Measurements from ENCODE around the gene H3-3A.

H3-3A gene

GRCh38 chr1:226038661-226039060 is 23.9 kb upstream of the H3-3A start:
- TF ChIP-seq REST (IDR thresholded peaks at IDR 0.05; ENCODE audit: insufficient read depth in 1 of 2, low read depth in 2 of 2, low read length in 2 of 2) (no peak), SIN3A (IDR thresholded peaks at IDR 0.05; ENCODE audit: borderline replicate concordance, insufficient read depth, low read length) (no peak), TAF1 (IDR thresholded peaks at IDR 0.05; ENCODE audit: borderline replicate concordance, insufficient read depth, low read length) (no peak), FOXP2 (optimal IDR thresholded peaks at IDR 0.05; ENCODE audit: borderline replicate concordance, extremely low read depth, extremely low read length, insufficient read depth) (no peak), POLR2AphosphoS5 (IDR thresholded peaks at IDR 0.05; ENCODE audit: low read depth, low read length) (no peak)

GRCh38 chr1:226041419-226041818 is 21.1 kb upstream of the H3-3A start:
- TF ChIP-seq TAF1 (IDR thresholded peaks at IDR 0.05; ENCODE audit: borderline replicate concordance, insufficient read depth, low read length) (no peak), SIN3A (IDR thresholded peaks at IDR 0.05; ENCODE audit: borderline replicate concordance, insufficient read depth, low read length) (no peak), REST (IDR thresholded peaks at IDR 0.05; ENCODE audit: insufficient read depth in 1 of 2, low read depth in 2 of 2, low read length in 2 of 2) (no peak), POLR2AphosphoS5 (IDR thresholded peaks at IDR 0.05; ENCODE audit: low read depth, low read length) (no peak), FOXP2 (optimal IDR thresholded peaks at IDR 0.05; ENCODE audit: borderline replicate concordance, extremely low read depth, extremely low read length, insufficient read depth) (no peak)

- TF ChIP-seq REST (IDR thresholded peaks at IDR 0.05; ENCODE audit: insufficient read depth in 1 of 2, low read depth in 2 of 2, low read length in 2 of 2) (no peak), TAF1 (IDR thresholded peaks at IDR 0.05; ENCODE audit: borderline replicate concordance, insufficient read depth, low read length) (no peak), POLR2AphosphoS5 (IDR thresholded peaks at IDR 0.05; ENCODE audit: low read depth, low read length) (no peak), SIN3A (IDR thresholded peaks at IDR 0.05; ENCODE audit: borderline replicate concordance, insufficient read depth, low read length) (no peak), FOXP2 (optimal IDR thresholded peaks at IDR 0.05; ENCODE audit: borderline replicate concordance, extremely low read depth, extremely low read length, insufficient read depth) (no peak)
These were observed 17.9 kb upstream of the H3-3A start for GRCh38 chr1:226044514-226045101.

- TF ChIP-seq TAF1 (IDR thresholded peaks at IDR 0.05; ENCODE audit: borderline replicate concordance, insufficient read depth, low read length) (no peak), POLR2AphosphoS5 (IDR thresholded peaks at IDR 0.05; ENCODE audit: low read depth, low read length) (no peak), FOXP2 (optimal IDR thresholded peaks at IDR 0.05; ENCODE audit: borderline replicate concordance, extremely low read depth, extremely low read length, insufficient read depth) (no peak), REST (IDR thresholded peaks at IDR 0.05; ENCODE audit: insufficient read depth in 1 of 2, low read depth in 2 of 2, low read length in 2 of 2) (no peak), SIN3A (IDR thresholded peaks at IDR 0.05; ENCODE audit: borderline replicate concordance, insufficient read depth, low read length) (no peak)
These were observed 16.3 kb upstream of the H3-3A start for GRCh38 chr1:226046240-226046639.

All from PFSK-1 (cell line).